HS-27A (cell line): ENCODE results near the gene ZBTB33.

Source experiments
- DNase-seq: peaks from one replicate; pipeline ENCODE4 v3.0.0-alpha.2; 2012; ENCODE audit warnings: low read depth, missing footprints

ZBTB33 gene

GRCh38 chrX:120306630-120307029 is 56.0 kb downstream of the ZBTB33 start:
- DNase-seq: no peak
